Fibroblast of lung (primary cell): ENCODE measurements around the gene ZNF324.

Source experiments
- CTCF ChIP-seq, 2 donors: IDR thresholded peaks in 1 of 2; conservative IDR thresholded peaks in 1 of 2; 1 replicate in 1 of 2; 2 replicates in 1 of 2; pipeline ENCODE4 v1.5.1; 2011 to 2012; ENCODE audit warnings: low read length in 2 of 2, control low read depth in 1 of 2, inconsistent platforms in 1 of 2, low read depth in 1 of 2, mild to moderate bottlenecking in 1 of 2
- EZH2 ChIP-seq: IDR thresholded peaks from 2 replicates; pipeline ENCODE4 v1.5.1; 2012; ENCODE audit warnings: low read length, control low read depth, mild to moderate bottlenecking; ENCODE audit errors: missing control alignments

- TF ChIP-seq CTCF (conservative IDR thresholded peaks at IDR 0.05 in 1 of 2, IDR thresholded peaks at IDR 0.05 in 1 of 2; ENCODE audit: low read depth in 1 of 2, low read length in 2 of 2) (no peak), EZH2 (no peak)
Observed at GRCh38 chr19:58500242-58500641, 33.4 kb downstream of the ZNF324 start.
